Activated CD8-positive, alpha-beta T cell treated with anti-CD3 and anti-CD28 coated beads for 36 hours (primary cell): ENCODE data around the gene PAX7. TPM values are rescaled to one million over a fixed set of nuclear protein-coding genes. Genes with fewer than 3 reads are reported as not detected.

Source experiments
- ATAC-seq: fragments of 200-7000 bp; cut with Tn5 transposase; one replicate; pipeline ENCODE4 v1.10.0; 2021; ENCODE audit warnings: mild to moderate bottlenecking, moderate library complexity
- CTCF ChIA-PET: fragments of 350-600 bp; sonication (Branson Sonifier 250); formaldehyde crosslinking; loops from one replicate; lab custom pipeline; 2021; ENCODE audit warnings: antibody characterized with exemption; lab: Charles Lee
- POLR2A ChIA-PET: fragments of 350-600 bp; sonication (Branson Sonifier 250); formaldehyde crosslinking; loops from one replicate; lab custom pipeline; 2021; ENCODE audit warnings: antibody characterized with exemption; lab: Charles Lee
- DNase-seq: peaks from one replicate; pipeline ENCODE4 v3.0.0-alpha.2; 2020
- H3K27ac Mint-ChIP-seq: one replicate; pipeline ENCODE4 v1.8.0; 2021; ENCODE audit warnings: mild to moderate bottlenecking, mixed read lengths
- H3K27me3 Mint-ChIP-seq: one replicate; pipeline ENCODE4 v1.8.0; 2021; ENCODE audit warnings: mixed read lengths
- H3K36me3 Mint-ChIP-seq: one replicate; pipeline ENCODE4 v1.8.0; 2021; ENCODE audit warnings: low read depth, mixed read lengths
- H3K4me1 Mint-ChIP-seq: one replicate; pipeline ENCODE4 v1.8.0; 2021; ENCODE audit warnings: low read depth, mixed read lengths
- H3K4me3 Mint-ChIP-seq: one replicate; pipeline ENCODE4 v1.8.0; 2021; ENCODE audit warnings: mild to moderate bottlenecking, moderate library complexity, mixed read lengths
- H3K9me3 Mint-ChIP-seq: one replicate; pipeline ENCODE4 v1.8.0; 2021; ENCODE audit warnings: mixed read lengths
- intact Hi-C: fragments of 100-400 bp; cut with micrococcal nuclease; formaldehyde crosslinking; loops from one replicate; pipeline ENCODE4 v1.10.0; 2022
- total RNA-seq, 2 experiments: library from RNA; stranded (reverse); gene quantifications; one replicate each; pipeline ENCODE4 v1.2.3, GENCODE V29; 2021
- TF ChIP-seq, protein P1 (sequence below): fragments of 200-600 bp; IDR thresholded peaks from one replicate; pipeline ENCODE4 v1.8.0; 2022; ENCODE audit warnings: antibody characterized with exemption, mild to moderate bottlenecking

The PAX7 gene
- total RNA-seq, 2 experiments from 2014 or later, result not detected

DNA sequence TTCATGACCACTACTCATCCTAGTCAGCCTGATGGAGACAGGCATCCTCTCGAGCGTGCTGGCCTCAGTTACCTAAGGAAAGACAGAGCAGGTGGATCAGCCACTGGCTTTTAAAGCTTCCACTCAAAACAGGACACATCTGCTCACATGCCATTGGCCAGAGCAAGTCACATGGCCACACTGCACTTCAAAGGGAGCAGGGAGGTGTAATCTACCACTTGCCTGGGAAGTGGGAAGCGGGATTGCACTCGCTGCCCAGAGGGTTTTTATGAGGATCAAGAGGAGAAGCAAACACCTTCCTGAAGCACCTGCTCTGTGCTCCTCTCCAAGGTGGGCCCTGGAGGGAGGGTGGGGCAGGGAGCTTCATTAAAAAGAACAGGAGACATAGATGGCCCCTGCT is 120.8 kb downstream of the PAX7 start:
- ChIA-PET CTCF (interaction anchor here (1.7 to 2.0 kb wide), 2 partner anchors 69 to 154 kb away, joined by 3 to 5 read pairs; no protein-coding TSS in a partner anchor), POLR2A (interaction anchor here (1.1 kb wide), 1 partner anchor 35 kb away, joined by 3 read pairs; no protein-coding TSS in a partner anchor)
- intact Hi-C loops, result no loop called here
- H3K4me3 Mint-ChIP-seq, result no peak overlapping the region
- peaks cover 23% of the 10 kb centered on the region for H3K27me3 Mint-ChIP-seq
- peaks cover 14% of the 10 kb centered on the region for H3K9me3 Mint-ChIP-seq
- ATAC-seq (no peak), DNase-seq (no peak)
- no peaks in the 10 kb centered on the region for H3K4me1 Mint-ChIP-seq
- H3K27ac Mint-ChIP-seq, result no peak overlapping the region
- no peaks in the 10 kb centered on the region for H3K36me3 Mint-ChIP-seq
- TF ChIP-seq, protein P1, sequence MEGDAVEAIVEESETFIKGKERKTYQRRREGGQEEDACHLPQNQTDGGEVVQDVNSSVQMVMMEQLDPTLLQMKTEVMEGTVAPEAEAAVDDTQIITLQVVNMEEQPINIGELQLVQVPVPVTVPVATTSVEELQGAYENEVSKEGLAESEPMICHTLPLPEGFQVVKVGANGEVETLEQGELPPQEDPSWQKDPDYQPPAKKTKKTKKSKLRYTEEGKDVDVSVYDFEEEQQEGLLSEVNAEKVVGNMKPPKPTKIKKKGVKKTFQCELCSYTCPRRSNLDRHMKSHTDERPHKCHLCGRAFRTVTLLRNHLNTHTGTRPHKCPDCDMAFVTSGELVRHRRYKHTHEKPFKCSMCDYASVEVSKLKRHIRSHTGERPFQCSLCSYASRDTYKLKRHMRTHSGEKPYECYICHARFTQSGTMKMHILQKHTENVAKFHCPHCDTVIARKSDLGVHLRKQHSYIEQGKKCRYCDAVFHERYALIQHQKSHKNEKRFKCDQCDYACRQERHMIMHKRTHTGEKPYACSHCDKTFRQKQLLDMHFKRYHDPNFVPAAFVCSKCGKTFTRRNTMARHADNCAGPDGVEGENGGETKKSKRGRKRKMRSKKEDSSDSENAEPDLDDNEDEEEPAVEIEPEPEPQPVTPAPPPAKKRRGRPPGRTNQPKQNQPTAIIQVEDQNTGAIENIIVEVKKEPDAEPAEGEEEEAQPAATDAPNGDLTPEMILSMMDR, result no peak

DNA sequence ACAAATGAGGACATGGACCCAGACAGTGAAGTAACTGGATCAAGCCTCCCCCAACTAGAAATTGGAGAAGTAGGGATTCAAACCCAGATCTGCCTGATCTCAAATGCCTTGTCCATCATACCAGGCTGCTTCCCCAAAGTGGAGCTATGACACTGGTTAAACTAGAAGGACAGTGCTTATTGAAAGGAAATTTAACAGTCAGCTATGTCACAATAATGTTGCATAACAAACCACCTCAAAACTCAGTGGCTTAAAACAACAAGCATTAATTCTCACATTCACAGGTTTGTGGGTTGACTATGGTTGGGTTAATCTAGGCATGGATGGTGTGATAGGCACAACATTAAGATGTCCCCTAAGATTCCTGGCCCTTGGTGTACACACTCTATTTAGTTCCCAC is 121.8 kb downstream of the PAX7 start:
- ChIA-PET CTCF (interaction anchor here (1.7 to 2.0 kb wide), 2 partner anchors 68 to 155 kb away, joined by 3 to 5 read pairs; no protein-coding TSS in a partner anchor), POLR2A (interaction anchor here (1.1 kb wide), 1 partner anchor 34 kb away, joined by 3 read pairs; no protein-coding TSS in a partner anchor)
- Mint-ChIP-seq H3K27ac (no peak overlapping the region), H3K4me1 (no peaks in the 10 kb centered on the region), H3K9me3 (peaks cover 16% of the 10 kb centered on the region), H3K27me3 (peaks cover 23% of the 10 kb centered on the region), H3K36me3 (no peaks in the 10 kb centered on the region), H3K4me3 (no peak overlapping the region)
- intact Hi-C loops, result no loop called here
- DNase-seq (no peak), ATAC-seq (no peak)
- TF ChIP-seq, protein P1, result no peak

DNA sequence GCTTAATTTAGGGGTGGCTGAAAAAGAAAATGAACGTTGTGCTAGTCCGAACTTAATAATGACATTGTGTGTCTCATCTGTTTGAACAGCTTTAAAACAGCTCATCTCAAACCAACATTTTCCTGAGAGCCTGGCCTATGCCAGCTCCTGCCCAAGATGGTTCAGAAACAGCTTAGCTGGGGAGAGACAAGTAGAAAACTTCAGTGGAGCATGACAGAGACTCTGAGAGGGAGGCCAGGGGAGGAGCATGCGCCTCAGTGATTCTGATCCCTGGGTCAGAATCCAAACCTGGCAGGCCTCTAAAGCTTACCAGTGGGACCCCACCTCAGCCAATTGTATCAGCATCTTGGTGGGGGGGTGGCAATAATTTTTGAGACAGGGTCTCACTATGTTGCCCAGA is 129.5 kb downstream of the PAX7 start:
- DNase-seq (no peak), ATAC-seq (no peak)
- Mint-ChIP-seq H3K27ac (no peak overlapping the region), H3K9me3 (peaks cover 14% of the 10 kb centered on the region), H3K27me3 (peaks cover 16% of the 10 kb centered on the region), H3K36me3 (no peaks in the 10 kb centered on the region), H3K4me3 (no peak overlapping the region), H3K4me1 (no peaks in the 10 kb centered on the region)
- CTCF ChIA-PET, result no interaction called here
- intact Hi-C loops, result no loop called here
- POLR2A ChIA-PET, result interaction anchor here (0.6 kb wide), 1 partner anchor 28 kb away, joined by 4 read pairs; no protein-coding TSS in a partner anchor
- TF ChIP-seq, protein P1, result no peak

DNA sequence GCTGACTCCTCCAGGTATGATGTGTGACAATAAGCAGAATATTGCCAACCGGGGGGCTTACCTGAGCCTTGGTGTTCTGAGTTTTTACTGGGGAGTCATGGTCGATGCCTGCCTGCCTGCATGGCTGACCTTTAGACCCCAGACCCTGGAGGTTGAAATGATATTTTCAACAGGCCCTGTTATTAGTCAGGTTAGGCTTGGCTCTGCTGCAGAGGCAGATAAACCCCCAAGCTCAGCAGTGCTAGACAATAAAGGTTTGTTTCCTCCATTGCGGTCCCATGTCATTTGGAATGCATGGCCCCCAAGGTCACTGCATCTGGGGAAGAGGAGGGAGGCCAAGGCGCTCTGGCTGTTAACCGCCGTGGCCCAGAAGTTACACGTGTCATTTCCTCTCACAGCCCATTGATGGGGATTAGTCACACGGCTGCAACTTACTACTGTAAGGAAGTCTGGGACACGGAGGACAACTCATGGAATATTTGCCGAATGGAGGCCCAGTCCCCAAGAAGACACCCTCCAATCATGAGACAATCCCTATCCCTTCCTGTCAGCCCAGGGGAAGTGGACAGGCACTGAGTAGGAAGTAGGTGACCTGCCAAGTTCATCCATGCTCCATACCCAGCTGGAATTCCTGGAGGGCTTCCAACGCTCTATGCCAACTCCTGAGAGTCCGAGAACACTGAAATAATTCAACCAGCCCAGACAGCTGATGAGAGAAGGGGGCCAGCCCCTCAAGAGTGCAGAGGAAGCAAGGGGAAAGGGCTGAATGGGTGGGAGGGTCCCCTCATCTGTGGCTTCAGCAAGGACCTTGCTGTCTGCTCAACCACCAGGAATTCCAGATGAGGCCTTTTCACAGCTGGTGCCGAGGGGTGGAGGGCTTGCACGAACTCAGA is 131.5 kb downstream of the PAX7 start:
- TF ChIP-seq, protein P1, result no peak
- ATAC-seq (no peak), DNase-seq (no peak)
- Mint-ChIP-seq H3K4me3 (no peak overlapping the region), H3K4me1 (no peaks in the 10 kb centered on the region), H3K36me3 (no peaks in the 10 kb centered on the region), H3K27me3 (peaks cover 15% of the 10 kb centered on the region), H3K9me3 (peaks cover 5% of the 10 kb centered on the region), H3K27ac (no peak overlapping the region)
- POLR2A ChIA-PET, result no interaction called here
- intact Hi-C loops, result no loop called here
- CTCF ChIA-PET, result no interaction called here

DNA sequence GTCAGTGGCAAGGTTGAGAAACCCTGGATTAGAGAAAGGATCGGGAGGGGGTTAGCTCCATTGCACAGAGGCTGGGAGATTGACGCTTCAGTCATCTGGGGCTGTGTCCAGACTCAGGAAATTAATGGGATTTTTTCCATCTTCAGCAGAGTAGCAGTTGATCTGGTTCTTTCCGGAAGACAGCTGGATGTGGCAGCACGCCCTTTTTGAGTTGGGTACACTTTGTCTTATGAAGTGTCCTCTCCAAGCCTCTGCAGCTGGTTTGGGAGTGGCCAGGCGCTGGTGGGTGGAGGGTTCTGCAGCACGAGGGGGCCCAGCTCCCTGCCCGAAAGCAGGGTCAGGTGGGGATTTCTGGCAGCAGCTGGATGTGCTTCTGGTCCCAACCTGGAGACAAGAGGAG is 133.7 kb downstream of the PAX7 start:
- peaks cover 21% of the 10 kb centered on the region for H3K27me3 Mint-ChIP-seq
- ATAC-seq, result no peak
- no peaks in the 10 kb centered on the region for H3K4me1 Mint-ChIP-seq
- DNase-seq, result no peak
- H3K27ac Mint-ChIP-seq, result no peak overlapping the region
- intact Hi-C loops, result no loop called here
- ChIA-PET POLR2A (no interaction called here), CTCF (no interaction called here)
- no peaks in the 10 kb centered on the region for H3K36me3 Mint-ChIP-seq
- no peaks in the 10 kb centered on the region for H3K9me3 Mint-ChIP-seq
- no peak overlapping the region for H3K4me3 Mint-ChIP-seq
- TF ChIP-seq, protein P1, result no peak
